ENCODE measurements around the gene RHBDL2.

- TF ChIP-seq, protein P1, sequence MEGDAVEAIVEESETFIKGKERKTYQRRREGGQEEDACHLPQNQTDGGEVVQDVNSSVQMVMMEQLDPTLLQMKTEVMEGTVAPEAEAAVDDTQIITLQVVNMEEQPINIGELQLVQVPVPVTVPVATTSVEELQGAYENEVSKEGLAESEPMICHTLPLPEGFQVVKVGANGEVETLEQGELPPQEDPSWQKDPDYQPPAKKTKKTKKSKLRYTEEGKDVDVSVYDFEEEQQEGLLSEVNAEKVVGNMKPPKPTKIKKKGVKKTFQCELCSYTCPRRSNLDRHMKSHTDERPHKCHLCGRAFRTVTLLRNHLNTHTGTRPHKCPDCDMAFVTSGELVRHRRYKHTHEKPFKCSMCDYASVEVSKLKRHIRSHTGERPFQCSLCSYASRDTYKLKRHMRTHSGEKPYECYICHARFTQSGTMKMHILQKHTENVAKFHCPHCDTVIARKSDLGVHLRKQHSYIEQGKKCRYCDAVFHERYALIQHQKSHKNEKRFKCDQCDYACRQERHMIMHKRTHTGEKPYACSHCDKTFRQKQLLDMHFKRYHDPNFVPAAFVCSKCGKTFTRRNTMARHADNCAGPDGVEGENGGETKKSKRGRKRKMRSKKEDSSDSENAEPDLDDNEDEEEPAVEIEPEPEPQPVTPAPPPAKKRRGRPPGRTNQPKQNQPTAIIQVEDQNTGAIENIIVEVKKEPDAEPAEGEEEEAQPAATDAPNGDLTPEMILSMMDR (conservative IDR thresholded peaks at IDR 0.05; ENCODE audit: low read length), result no peak
- no peak for TF ChIP-seq EZH2phosphoT487 (IDR thresholded peaks at IDR 0.05; ENCODE audit: borderline replicate concordance)
Measured at GRCh38 chr1:38905985-38906384, 35.6 kb downstream of the RHBDL2 start.

Data from Loucy (cell line).